HepG2 (cell line): Measurements from ENCODE around the gene KCTD6. TPM values are rescaled to one million over a fixed set of nuclear protein-coding genes. Genes with fewer than 3 reads are reported as not detected.

Source experiments
- FLYWCH1 ChIP-seq: sonication (generic); formaldehyde crosslinking; IDR thresholded peaks from 2 replicates; pipeline ENCODE4 v1.8.1; 2023; ENCODE audit warnings: mild to moderate bottlenecking, missing genetic modification reagents
- GATA4 ChIP-seq: sonication (generic); IDR thresholded peaks from 2 replicates; pipeline ENCODE4 v1.6.1; 2016; ENCODE audit warnings: antibody characterized with exemption, low read depth, borderline replicate concordance
- IKZF4 ChIP-seq: sonication (generic); formaldehyde crosslinking; IDR thresholded peaks from 2 replicates; pipeline ENCODE4 v1.5.1; 2020; ENCODE audit warnings: borderline replicate concordance, mild to moderate bottlenecking, low read depth, missing genetic modification reagents; ENCODE audit errors: not compliant biosample characterization
- IRF2 ChIP-seq: IDR thresholded peaks from 2 replicates; pipeline ENCODE4 v1.6.1; 2018; ENCODE audit warnings: missing genetic modification reagents, missing compliant biosample characterization
- PAXIP1 ChIP-seq: sonication (generic); formaldehyde crosslinking; conservative IDR thresholded peaks from 2 replicates; pipeline ENCODE4 v1.4.0; 2020; ENCODE audit warnings: mild to moderate bottlenecking, missing genetic modification reagents, moderate library complexity
- PBX3 ChIP-seq: sonication (generic); formaldehyde crosslinking; IDR thresholded peaks from 2 replicates; pipeline ENCODE4 v1.8.1; 2023; ENCODE audit warnings: missing genetic modification reagents, inconsistent platforms, borderline replicate concordance
- TCF7L2 ChIP-seq: IDR thresholded peaks from 2 replicates; pipeline ENCODE4 v1.6.1; 2011; ENCODE audit warnings: mild to moderate bottlenecking, low read depth, low read length, moderate library complexity
- ZBED4 ChIP-seq: sonication (generic); formaldehyde crosslinking; IDR thresholded peaks from 2 replicates; pipeline ENCODE4 v1.4.0; 2020; ENCODE audit warnings: missing genetic modification reagents, borderline replicate concordance
- ZBTB8A ChIP-seq: sonication (generic); formaldehyde crosslinking; IDR thresholded peaks from 2 replicates; pipeline ENCODE4 v1.4.0; 2020; ENCODE audit warnings: mild to moderate bottlenecking, low read depth, missing genetic modification reagents, borderline replicate concordance
- ZNF205 ChIP-seq: IDR thresholded peaks from 2 replicates; pipeline ENCODE4 v1.6.1; 2018; ENCODE audit warnings: missing biosample characterization, missing genetic modification reagents
- ZNF414 ChIP-seq: sonication (generic); formaldehyde crosslinking; IDR thresholded peaks from 2 replicates; pipeline ENCODE4 v1.5.0; 2020; ENCODE audit warnings: missing genetic modification reagents
- ZNF501 ChIP-seq: sonication (generic); formaldehyde crosslinking; IDR thresholded peaks from 2 replicates; pipeline ENCODE4 v1.5.1; 2020; ENCODE audit warnings: mild to moderate bottlenecking, moderate library complexity, missing genetic modification reagents
- ZNF547 ChIP-seq: sonication (generic); formaldehyde crosslinking; IDR thresholded peaks from 2 replicates; pipeline ENCODE4 v1.5.1; 2020; ENCODE audit warnings: mild to moderate bottlenecking, missing genetic modification reagents
- ZNF674 ChIP-seq: sonication (generic); formaldehyde crosslinking; IDR thresholded peaks from 2 replicates; pipeline ENCODE4 v1.5.0; 2020; ENCODE audit warnings: low read depth, mild to moderate bottlenecking, missing genetic modification reagents
- ZNF790 ChIP-seq: sonication (generic); formaldehyde crosslinking; IDR thresholded peaks from 2 replicates; pipeline ENCODE4 v1.8.0; 2022; ENCODE audit warnings: missing genetic modification reagents, mild to moderate bottlenecking, borderline replicate concordance
- polyA plus RNA-seq, 8 experiments: library from polyadenylated mRNA; depleted of rRNA in 3 of 8; stranded (reverse) in 7 of 8; unstranded in 1 of 8; fragments of >200 nt; fragmentation: Illumina TruSeq in 4 of 8; extraction: Trizol in 4 of 8; gene quantifications; 2 replicates each; pipeline versions ENCODE4 v1.2.1 to v1.2.3, GENCODE V29; 2011 to 2016; ENCODE audit warnings: low read depth in 4 of 8, missing spikeins in 1 of 8, mixed read lengths in 1 of 8; ENCODE audit not compliant: insufficient read depth in 1 of 8
- total RNA-seq, 5 experiments: library from RNA; depleted of rRNA; stranded (reverse); fragments of >200 nt; fragmentation: Illumina TruSeq; extraction: Trizol; gene quantifications; 2 replicates each; pipeline ENCODE4 v1.2.3, GENCODE V29; 2016; ENCODE audit warnings: low read depth in 1 of 5

The KCTD6 gene
- total and polyA plus RNA-seq, 2 of the 13 experiments (the other 11 are each of a cell fraction or from before 2014, with no cell fraction given): 13.4 to 14.2 TPM

- peak; percentile 62; the same call in 1 of the 2 replicates for TF ChIP-seq ZNF205 (CRISPR knock-in tag)
- TF ChIP-seq ZBTB8A: no peak
- TF ChIP-seq ZBED4 (CRISPR knock-in tag): peak; percentile 73
- TF ChIP-seq IRF2 (CRISPR knock-in tag): no peak; the same call in 1 of the 2 replicates
- TF ChIP-seq ZNF414 (CRISPR knock-in tag): no peak
- TF ChIP-seq ZNF790 (CRISPR knock-in tag): no peak
- TF ChIP-seq PAXIP1: peak; percentile 95
- no peak for TF ChIP-seq ZNF547
- no peak for TF ChIP-seq IKZF4
- no peak for TF ChIP-seq FLYWCH1
- no peak for TF ChIP-seq PBX3 (CRISPR knock-in tag)
- no peak for TF ChIP-seq TCF7L2
- TF ChIP-seq ZNF674 (CRISPR knock-in tag): no peak
- no peak for TF ChIP-seq GATA4
- TF ChIP-seq ZNF501 (CRISPR knock-in tag): no peak
Measured at GRCh38 chr3:58471025-58471887, 20.6 kb upstream of the KCTD6 start (continued).
